Measurements from ENCODE around the gene TMEM119. TPM values are rescaled to one million over a fixed set of nuclear protein-coding genes. Genes with fewer than 3 reads are reported as not detected.
"Not testable (repeated sequence)": the region's sequence is repeated elsewhere in the genome, so short reads cannot be mapped to it uniquely, and the experiment has no call there.

Gene TMEM119
- total RNA-seq, 1 donor from 2014 or later, result 0.47 TPM

DNA sequence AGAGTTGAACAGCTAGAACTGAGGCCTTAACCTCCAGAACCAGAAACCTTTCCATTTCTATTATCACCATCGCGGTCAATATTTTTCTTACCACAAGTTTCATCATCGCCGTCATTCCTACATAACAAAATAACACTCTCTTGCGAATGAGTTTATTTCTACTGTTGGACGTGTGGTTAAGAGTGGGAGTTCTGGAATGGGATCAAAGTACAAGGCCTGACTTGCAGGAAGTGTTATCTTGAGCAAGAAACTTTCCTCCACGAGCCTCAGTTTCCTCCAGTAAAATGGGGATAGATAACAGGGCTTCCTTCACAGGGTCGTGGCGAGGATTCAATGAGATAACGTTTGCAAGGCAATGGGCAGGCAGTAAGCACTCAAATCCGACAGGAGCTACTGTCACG lies 37.6 kb downstream of the TMEM119 start:
- Mint-ChIP-seq H3K27me3 (no peaks in the 10 kb centered on the region), H3K9me3 (no peaks in the 10 kb centered on the region), H3K27ac (peak overlapping the region; percentile 100), H3K36me3 (ENCODE audit: low read depth) (peaks cover 38% of the 10 kb centered on the region), H3K4me3 (peak overlapping the region; percentile 99), H3K4me1 (peaks cover 40% of the 10 kb centered on the region)
- DNase-seq, result no peak
- intact Hi-C loops (cut with micrococcal nuclease), result loop anchor here (2.0 to 5.0 kb wide), 2 partner anchors 392 to 492 kb away; partner anchors contain the start of gene USP30

DNA sequence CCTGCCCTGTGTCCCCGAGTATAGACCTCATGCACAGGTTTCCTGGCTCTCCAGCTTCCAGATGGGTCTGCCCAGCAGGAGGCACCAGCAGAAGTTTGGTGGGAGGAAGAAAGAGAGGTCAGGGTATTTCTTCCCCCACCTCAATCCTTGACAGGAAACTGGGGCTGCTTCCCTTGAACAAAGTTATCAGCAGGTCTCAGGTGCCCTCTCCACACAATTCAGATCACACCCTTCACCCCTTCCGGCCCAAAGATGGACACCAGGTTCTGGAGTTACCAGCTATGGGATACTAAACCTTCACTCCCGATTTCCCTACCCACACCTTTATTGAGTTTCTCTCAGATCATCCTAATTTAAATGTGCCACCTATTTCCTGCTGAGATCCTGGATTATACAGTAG lies 38.1 kb downstream of the TMEM119 start:
- Mint-ChIP-seq H3K27ac (peak overlapping the region; percentile 100), H3K9me3 (no peaks in the 10 kb centered on the region), H3K36me3 (ENCODE audit: low read depth) (peaks cover 38% of the 10 kb centered on the region), H3K4me3 (peak overlapping the region; percentile 99), H3K4me1 (peaks cover 44% of the 10 kb centered on the region), H3K27me3 (no peaks in the 10 kb centered on the region)
- intact Hi-C loops (cut with micrococcal nuclease), result loop anchor here (2.0 to 5.0 kb wide), 2 partner anchors 393 to 493 kb away; partner anchors contain the start of gene USP30
- no peak for DNase-seq

DNA sequence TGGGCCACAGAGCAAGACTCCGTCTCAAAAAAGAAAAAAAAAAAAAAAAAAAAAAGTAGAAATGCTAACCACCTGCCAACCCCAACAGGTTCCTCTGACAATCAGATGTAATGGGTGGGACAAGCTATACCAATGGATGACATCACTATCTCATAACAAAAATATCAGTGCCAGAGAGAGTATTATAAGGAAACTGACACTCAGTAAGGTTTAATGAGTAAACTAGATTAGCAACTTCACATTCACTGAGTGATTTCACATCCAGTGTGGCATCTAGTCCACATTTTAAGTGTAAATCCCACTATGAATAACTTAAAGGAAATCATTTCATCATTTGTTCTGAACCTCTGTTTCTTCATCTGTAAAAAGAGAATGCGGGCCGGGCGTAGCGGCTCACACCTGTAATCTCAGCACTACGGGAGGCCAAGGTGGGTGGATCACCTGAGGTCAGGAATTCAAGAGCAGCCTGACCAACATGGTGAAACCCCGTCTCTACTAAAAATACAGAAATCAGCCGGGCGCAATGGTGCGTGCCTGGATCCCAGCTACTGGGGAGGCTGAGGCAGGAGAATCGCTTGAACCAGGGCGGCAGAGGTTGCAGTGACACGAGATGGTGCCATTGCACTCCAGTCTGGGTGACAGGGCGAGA lies 38.8 kb downstream of the TMEM119 start:
- H3K36me3 Mint-ChIP-seq (ENCODE audit: low read depth), result peaks cover 33% of the 10 kb centered on the region
- peak overlapping the region; percentile 99 for H3K4me3 Mint-ChIP-seq
- no peaks in the 10 kb centered on the region for H3K9me3 Mint-ChIP-seq
- H3K27ac Mint-ChIP-seq, result peak overlapping the region; percentile 100
- peaks cover 45% of the 10 kb centered on the region for H3K4me1 Mint-ChIP-seq
- intact Hi-C loops (cut with micrococcal nuclease), result no loop called here
- no peaks in the 10 kb centered on the region for H3K27me3 Mint-ChIP-seq
- no peak for DNase-seq

DNA sequence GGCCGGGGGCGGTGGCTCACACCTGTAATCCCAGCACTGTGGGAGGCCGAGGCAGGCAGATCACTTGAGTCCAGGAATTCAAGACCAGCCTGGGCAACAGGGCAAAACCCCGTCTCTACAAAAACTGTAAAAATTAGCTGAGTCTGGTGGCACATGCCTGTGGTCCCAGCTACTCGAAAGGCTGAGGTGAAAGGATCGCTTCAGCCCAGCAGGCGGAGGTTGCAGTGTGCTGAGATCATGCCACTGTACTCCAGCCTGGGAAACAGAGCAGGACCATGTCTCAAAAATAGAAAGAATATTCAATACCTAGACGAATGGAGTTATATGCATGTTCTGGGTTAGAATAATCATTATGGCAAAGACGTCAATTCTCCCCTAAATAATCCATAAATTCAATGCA lies 42.5 kb downstream of the TMEM119 start:
- H3K27ac Mint-ChIP-seq; H3K27me3 Mint-ChIP-seq; intact Hi-C loops (cut with micrococcal nuclease); H3K4me3 Mint-ChIP-seq; H3K9me3 Mint-ChIP-seq: not testable (repeated sequence)
- peaks cover 60% of the 10 kb centered on the region for H3K4me1 Mint-ChIP-seq
- DNase-seq, result peak; percentile 37
- H3K36me3 Mint-ChIP-seq (ENCODE audit: low read depth), result peaks cover 40% of the 10 kb centered on the region

DNA sequence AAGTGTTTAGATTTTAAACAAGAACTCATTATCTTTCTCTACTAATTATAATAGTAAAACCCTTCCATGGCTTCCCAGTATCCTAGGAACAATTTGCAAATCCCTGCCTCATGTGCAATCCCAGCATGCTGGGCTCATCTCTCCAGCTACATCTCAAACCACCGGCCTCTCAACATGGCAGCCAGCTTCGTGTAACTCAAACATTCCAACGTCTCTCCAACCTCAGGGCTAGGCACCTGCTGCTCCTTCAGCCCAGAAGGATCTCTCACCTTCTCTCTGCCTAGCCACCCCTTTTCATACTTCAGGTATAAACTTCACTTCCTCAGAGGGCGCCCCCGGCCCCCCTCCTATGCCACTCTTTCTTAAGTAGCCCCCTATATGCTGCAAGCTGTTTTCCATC lies 44.1 kb downstream of the TMEM119 start:
- Mint-ChIP-seq H3K27me3 (no peaks in the 10 kb centered on the region), H3K4me1 (peaks cover 54% of the 10 kb centered on the region), H3K36me3 (ENCODE audit: low read depth) (peaks cover 34% of the 10 kb centered on the region), H3K9me3 (no peaks in the 10 kb centered on the region), H3K27ac (no peak overlapping the region), H3K4me3 (no peak overlapping the region)
- peak; percentile 43 for DNase-seq
- intact Hi-C loops (cut with micrococcal nuclease), result no loop called here

DNA sequence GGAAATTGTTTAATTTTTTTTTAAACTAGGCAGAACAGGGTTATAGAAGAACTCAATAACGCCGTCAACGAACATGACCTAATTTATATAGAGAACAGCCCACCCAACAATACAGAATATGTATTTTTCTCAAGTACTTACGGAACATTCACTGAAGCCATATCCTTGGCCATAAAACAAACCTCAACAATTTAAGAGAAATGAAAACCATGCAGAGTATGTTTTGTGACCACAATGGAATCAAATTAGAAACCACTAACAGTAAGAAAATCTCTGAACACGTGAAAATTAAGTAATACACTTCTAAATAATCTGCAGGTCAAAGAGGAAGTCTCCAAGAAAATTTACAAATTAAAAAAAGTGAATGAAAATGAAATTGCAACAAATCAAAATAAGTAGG lies 46.3 kb downstream of the TMEM119 start:
- Mint-ChIP-seq H3K36me3 (ENCODE audit: low read depth) (peaks cover 40% of the 10 kb centered on the region), H3K27me3 (no peaks in the 10 kb centered on the region), H3K4me3 (peak overlapping the region; percentile 4), H3K9me3 (no peaks in the 10 kb centered on the region), H3K4me1 (peaks cover 48% of the 10 kb centered on the region), H3K27ac (no peak overlapping the region)
- intact Hi-C loops (cut with micrococcal nuclease), result no loop called here
- no peak for DNase-seq

DNA sequence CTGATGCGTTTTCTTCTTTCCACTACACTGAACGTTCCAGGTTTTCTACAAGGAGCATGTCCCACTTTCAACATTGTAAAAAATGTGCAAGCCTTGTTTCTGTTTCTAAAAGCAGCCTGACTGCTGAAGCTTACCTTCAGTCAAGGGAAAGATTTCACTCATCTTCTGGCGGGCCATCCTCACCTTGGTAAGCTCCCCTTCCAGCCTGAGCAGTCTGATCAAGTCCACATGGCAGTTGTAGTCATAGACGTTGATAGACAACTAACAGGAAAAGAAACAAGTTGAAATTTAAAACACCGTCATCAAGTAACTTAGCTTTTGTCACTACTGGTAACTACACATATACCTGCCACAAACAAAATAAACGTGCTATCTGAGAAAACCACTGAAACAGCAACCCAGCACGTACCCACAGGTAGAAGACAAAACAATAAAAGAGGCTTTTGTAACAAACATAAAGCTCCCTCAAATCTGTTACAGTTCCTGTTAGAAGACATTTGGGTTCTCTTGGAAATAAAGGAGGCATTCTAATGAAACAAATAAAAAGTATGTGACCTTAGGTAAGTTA lies 48.8 kb downstream of the TMEM119 start:
- Mint-ChIP-seq H3K36me3 (ENCODE audit: low read depth) (peaks cover 41% of the 10 kb centered on the region), H3K9me3 (no peaks in the 10 kb centered on the region), H3K4me3 (no peak overlapping the region), H3K4me1 (peaks cover 33% of the 10 kb centered on the region), H3K27ac (no peak overlapping the region), H3K27me3 (no peaks in the 10 kb centered on the region)
- intact Hi-C loops (cut with micrococcal nuclease), result no loop called here
- no peak for DNase-seq

DNA sequence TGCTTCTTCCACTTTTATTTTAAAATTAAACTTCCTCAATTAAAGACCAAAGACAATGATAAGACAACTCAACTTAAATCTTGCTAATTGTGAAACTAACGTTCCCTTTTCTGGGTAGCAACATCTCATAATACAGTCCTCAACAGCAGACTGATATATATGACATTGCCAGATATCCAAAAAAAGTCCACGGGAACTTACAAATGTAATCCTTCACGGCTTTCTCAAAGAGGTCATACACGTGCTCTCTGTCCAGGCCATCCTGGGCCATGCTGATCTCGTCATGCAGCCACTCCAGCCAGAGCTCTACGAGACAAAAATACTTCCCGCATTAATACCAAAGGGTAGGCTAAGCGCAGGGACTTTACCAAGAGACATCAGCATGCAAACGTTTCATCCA lies 50.2 kb downstream of the TMEM119 start:
- intact Hi-C loops (cut with micrococcal nuclease), result no loop called here
- H3K27me3 Mint-ChIP-seq, result no peaks in the 10 kb centered on the region
- peaks cover 29% of the 10 kb centered on the region for H3K4me1 Mint-ChIP-seq
- DNase-seq, result peak; percentile 49
- no peaks in the 10 kb centered on the region for H3K9me3 Mint-ChIP-seq
- H3K27ac Mint-ChIP-seq, result no peak overlapping the region
- peaks cover 47% of the 10 kb centered on the region for H3K36me3 Mint-ChIP-seq (ENCODE audit: low read depth)
- H3K4me3 Mint-ChIP-seq, result no peak overlapping the region

DNA sequence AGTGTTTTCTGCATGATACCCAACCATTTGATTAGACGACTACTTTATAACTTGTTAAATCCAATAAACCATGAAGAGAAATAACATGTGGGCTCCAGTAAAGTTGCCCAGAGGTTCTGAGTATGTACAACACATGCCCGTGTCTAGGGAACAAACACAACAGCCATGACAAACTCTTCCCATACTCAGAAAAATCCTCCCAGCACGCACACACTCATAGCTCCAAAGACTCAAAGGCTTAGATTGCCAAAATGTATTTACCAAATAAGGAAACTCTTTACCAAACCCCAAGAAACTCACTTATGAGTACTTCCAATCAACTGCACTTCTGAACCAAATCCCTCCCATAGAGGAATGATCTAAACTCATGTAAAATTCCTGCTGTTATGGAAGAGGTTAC lies 54.2 kb downstream of the TMEM119 start:
- H3K27me3 Mint-ChIP-seq, result no peaks in the 10 kb centered on the region
- H3K9me3 Mint-ChIP-seq, result no peaks in the 10 kb centered on the region
- DNase-seq, result peak; percentile 36
- intact Hi-C loops (cut with micrococcal nuclease), result no loop called here
- H3K4me1 Mint-ChIP-seq, result peaks cover 18% of the 10 kb centered on the region
- H3K27ac Mint-ChIP-seq, result no peak overlapping the region
- H3K36me3 Mint-ChIP-seq (ENCODE audit: low read depth), result peaks cover 60% of the 10 kb centered on the region
- no peak overlapping the region for H3K4me3 Mint-ChIP-seq

DNA sequence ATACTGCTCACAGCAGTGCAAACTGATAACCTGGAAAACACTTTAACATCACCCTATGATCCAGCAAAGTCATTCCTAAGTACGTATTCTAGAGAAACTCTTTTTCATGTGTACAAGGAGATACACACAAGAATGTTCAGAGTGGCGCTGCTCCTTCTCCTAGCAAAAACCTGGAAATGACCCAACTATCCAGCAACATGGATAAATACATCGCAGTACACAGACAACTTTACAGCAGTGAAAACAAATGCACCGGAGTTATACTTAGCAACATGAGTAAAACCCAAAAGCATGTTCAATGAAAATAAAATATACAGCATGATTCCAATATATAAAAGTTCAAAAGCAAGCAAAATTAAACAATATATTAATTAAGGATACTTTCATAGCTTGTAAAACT lies 55.6 kb downstream of the TMEM119 start:
- peaks cover 62% of the 10 kb centered on the region for H3K36me3 Mint-ChIP-seq (ENCODE audit: low read depth)
- no peak overlapping the region for H3K4me3 Mint-ChIP-seq
- no peaks in the 10 kb centered on the region for H3K27me3 Mint-ChIP-seq
- intact Hi-C loops (cut with micrococcal nuclease), result no loop called here
- H3K4me1 Mint-ChIP-seq, result peaks cover 14% of the 10 kb centered on the region
- H3K27ac Mint-ChIP-seq, result no peak overlapping the region
- peak; percentile 25 for DNase-seq
- H3K9me3 Mint-ChIP-seq, result no peaks in the 10 kb centered on the region

Other genes with a start within 250 kb of the TMEM119 start
- 5.9 and 6.6 TPM in 2 replicates for gene FICD, start 82.8 kb downstream of the TMEM119 start, total RNA-seq
- gene SART3, start 36.9 kb downstream of the TMEM119 start, total RNA-seq, result 89.1 and 90.5 TPM in 2 replicates
- gene ISCU, start 35.5 kb downstream of the TMEM119 start, total RNA-seq, result 61.5 and 66.1 TPM in 2 replicates
- gene SELPLG, start 35.8 kb upstream of the TMEM119 start, total RNA-seq, result 47.4 and 49.4 TPM in 2 replicates
- gene CORO1C, start 133.4 kb upstream of the TMEM119 start, total RNA-seq, result 64.6 and 70.1 TPM in 2 replicates

Data from activated CD4-positive, alpha-beta T cell treated with anti-CD3 and anti-CD28 coated beads, Interleukin-2, amount 10 ng/mL, durations not matched to agents 24 days and 14 days (primary cell).